ENCODE measurements around the gene LRG1. TPM values are rescaled to one million over a fixed set of nuclear protein-coding genes. Genes with fewer than 3 reads are reported as not detected.
A peak's percentile ranks its signal among the peaks of the same experiment; 100 is the strongest.

Gene LRG1
- total and polyA plus RNA-seq, 2 experiments from 2014 or later: 6.3 to 9.8 TPM

- TF ChIP-seq EZH2 (IDR thresholded peaks at IDR 0.05; ENCODE audit: borderline replicate concordance) (no peak), CTCF (IDR thresholded peaks at IDR 0.05; ENCODE audit: poor library complexity) (no peak), EZH2phosphoT487 (IDR thresholded peaks at IDR 0.05; ENCODE audit: low read depth, severe bottlenecking, unreplicated experiment) (no peak)
- H3K4me2 ChIP-seq: no peak overlapping the region
- no peaks in the 10 kb centered on the region for H4K20me1 ChIP-seq (ENCODE audit: insufficient read depth, poor library complexity, severe bottlenecking)
- no peak overlapping the region for H3K4me3 ChIP-seq
- H3K79me2 ChIP-seq: no peaks in the 10 kb centered on the region
- DNase-seq (ENCODE audit: low spot score): peak; percentile 1
- H2AFZ ChIP-seq: no peak overlapping the region
- H3K36me3 ChIP-seq (replicated peaks; ENCODE audit: insufficient read depth, low read depth): no peaks in the 10 kb centered on the region
- WGBS (ENCODE audit: low lambda C conversion rate, missing lambda C conversion rate): 86% methylated on average over 3 of the region's 3 CpGs
- no peaks in the 10 kb centered on the region for H3K27me3 ChIP-seq
- no peaks in the 10 kb centered on the region for H3K9me2 ChIP-seq (replicated peaks; ENCODE audit: insufficient read depth)
- H3K4me1 ChIP-seq (ENCODE audit: insufficient read depth): no peaks in the 10 kb centered on the region
- H3K9me3 ChIP-seq (ENCODE audit: low read depth): no peaks in the 10 kb centered on the region
- H3K27ac ChIP-seq: no peak overlapping the region
Observed at GRCh38 chr19:4553775-4554174, 13.9 kb upstream of the LRG1 start.

DNA sequence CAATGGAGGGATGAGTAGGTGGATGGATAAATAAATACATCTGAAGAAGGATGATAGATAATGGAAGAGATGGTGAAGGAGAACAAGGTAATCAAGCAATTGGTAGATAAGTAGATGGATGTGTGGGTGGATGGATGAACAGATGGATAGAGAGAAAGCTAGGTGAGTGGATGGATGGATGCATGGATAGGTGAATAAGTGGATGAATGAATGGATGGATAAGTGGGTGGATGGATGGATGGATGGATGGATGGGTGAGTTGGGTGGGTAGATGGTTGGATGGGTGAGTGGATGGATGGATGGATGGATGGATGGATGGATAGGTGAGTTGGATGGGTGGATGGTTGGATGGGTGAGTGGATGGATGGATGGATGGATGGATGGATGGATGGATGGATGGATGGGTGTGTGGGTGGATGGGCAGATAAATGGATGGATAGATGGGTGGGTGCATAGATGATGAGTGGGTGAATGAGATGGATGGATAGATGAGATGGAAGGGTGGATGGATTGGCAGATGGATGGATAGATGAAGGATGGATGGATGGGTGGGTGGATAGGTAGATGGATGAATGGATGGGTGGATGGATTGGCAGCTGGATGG is 13.4 kb upstream of the LRG1 start:
- no peaks in the 10 kb centered on the region for H4K20me1 ChIP-seq (ENCODE audit: insufficient read depth, poor library complexity, severe bottlenecking)
- no peaks in the 10 kb centered on the region for H3K36me3 ChIP-seq (replicated peaks; ENCODE audit: insufficient read depth, low read depth)
- no peaks in the 10 kb centered on the region for H3K79me2 ChIP-seq
- no peak overlapping the region for H3K27ac ChIP-seq
- H3K4me3 ChIP-seq: no peak overlapping the region
- no peaks in the 10 kb centered on the region for H3K4me1 ChIP-seq (ENCODE audit: insufficient read depth)
- DNase-seq (ENCODE audit: low spot score): no peak
- no peaks in the 10 kb centered on the region for H3K27me3 ChIP-seq
- no peaks in the 10 kb centered on the region for H3K9me3 ChIP-seq (ENCODE audit: low read depth)
- H2AFZ ChIP-seq: no peak overlapping the region
- H3K4me2 ChIP-seq: no peak overlapping the region
- no peaks in the 10 kb centered on the region for H3K9me2 ChIP-seq (replicated peaks; ENCODE audit: insufficient read depth)
- no peak for TF ChIP-seq CTCF (IDR thresholded peaks at IDR 0.05; ENCODE audit: poor library complexity)
- no peak for TF ChIP-seq EZH2phosphoT487 (IDR thresholded peaks at IDR 0.05; ENCODE audit: low read depth, severe bottlenecking, unreplicated experiment)
- TF ChIP-seq EZH2 (IDR thresholded peaks at IDR 0.05; ENCODE audit: borderline replicate concordance): no peak

GRCh38 chr19:4552525-4552819 is 12.6 kb upstream of the LRG1 start:
- H2AFZ ChIP-seq: no peak overlapping the region
- no peak overlapping the region for H3K4me3 ChIP-seq
- no peaks in the 10 kb centered on the region for H3K9me2 ChIP-seq (replicated peaks; ENCODE audit: insufficient read depth)
- H3K79me2 ChIP-seq: no peaks in the 10 kb centered on the region
- no peaks in the 10 kb centered on the region for H3K27me3 ChIP-seq
- H3K27ac ChIP-seq: no peak overlapping the region
- H3K4me1 ChIP-seq (ENCODE audit: insufficient read depth): no peaks in the 10 kb centered on the region
- no peaks in the 10 kb centered on the region for H4K20me1 ChIP-seq (ENCODE audit: insufficient read depth, poor library complexity, severe bottlenecking)
- H3K36me3 ChIP-seq (replicated peaks; ENCODE audit: insufficient read depth, low read depth): no peaks in the 10 kb centered on the region
- TF ChIP-seq CTCF (IDR thresholded peaks at IDR 0.05; ENCODE audit: poor library complexity) (no peak), EZH2 (IDR thresholded peaks at IDR 0.05; ENCODE audit: borderline replicate concordance) (no peak), EZH2phosphoT487 (IDR thresholded peaks at IDR 0.05; ENCODE audit: low read depth, severe bottlenecking, unreplicated experiment) (no peak)
- no peak for DNase-seq (ENCODE audit: low spot score)
- H3K9me3 ChIP-seq (ENCODE audit: low read depth): no peaks in the 10 kb centered on the region
- 98% methylated on average over 16 of the region's 18 CpGs for WGBS (ENCODE audit: low lambda C conversion rate, missing lambda C conversion rate)
- H3K4me2 ChIP-seq: no peak overlapping the region

All from hepatocyte (in vitro differentiated cells).